SH-SY5Y (cell line): Measurements from ENCODE around the gene GPR31.

Experiments used
- GATA2 ChIP-seq: IDR thresholded peaks from 2 replicates; pipeline ENCODE4 v1.6.1; 2011; ENCODE audit warnings: mild to moderate bottlenecking, low read depth, low read length
- GATA3 ChIP-seq: IDR thresholded peaks from 2 replicates; pipeline ENCODE4 v1.6.1; 2011; ENCODE audit warnings: low read depth, mild to moderate bottlenecking, low read length, moderate library complexity

The GPR31 gene

GRCh38 chr6:167157863-167158262, at the start of gene GPR31:
Gene GPR31, minus strand, starts transcription at chr6:167157980. Its CDS starts 149 bp downstream, at chr6:167157831.
- TF ChIP-seq GATA2 (no peak), GATA3 (no peak)

- TF ChIP-seq GATA3 (no peak), GATA2 (no peak)
These were observed 49.7 kb upstream of the GPR31 start for GRCh38 chr6:167207527-167207926.

GRCh38 chr6:167200806-167201205, 43.0 kb upstream of the GPR31 start:
- TF ChIP-seq GATA3 = no peak
- no peak for TF ChIP-seq GATA2

GRCh38 chr6:167165858-167166471, 8.2 kb upstream of the GPR31 start:
- no peak for TF ChIP-seq GATA2
- TF ChIP-seq GATA3 = no peak

GRCh38 chr6:167164261-167164660, 6.5 kb upstream of the GPR31 start:
- TF ChIP-seq GATA2 (no peak), GATA3 (no peak)

GRCh38 chr6:167163476-167164011, 5.8 kb upstream of the GPR31 start:
- TF ChIP-seq GATA3 = no peak
- TF ChIP-seq GATA2 = no peak

GRCh38 chr6:167162591-167162990, 4.8 kb upstream of the GPR31 start:
- no peak for TF ChIP-seq GATA3
- TF ChIP-seq GATA2 = no peak

- TF ChIP-seq GATA2 = no peak
- TF ChIP-seq GATA3 = no peak
These were observed 4.2 kb upstream of the GPR31 start for GRCh38 chr6:167161851-167162467.

- no peak for TF ChIP-seq GATA2
- no peak for TF ChIP-seq GATA3
These were observed 366 bp downstream of the GPR31 start for GRCh38 chr6:167157414-167157813.

GRCh38 chr6:167154895-167155294, 2.9 kb downstream of the GPR31 start:
- TF ChIP-seq GATA2 = no peak
- TF ChIP-seq GATA3 = no peak

- TF ChIP-seq GATA3 (no peak), GATA2 (no peak)
These were observed 3.5 kb downstream of the GPR31 start for GRCh38 chr6:167154291-167154690.

GRCh38 chr6:167153521-167153959, 4.2 kb downstream of the GPR31 start:
- TF ChIP-seq GATA2 (no peak), GATA3 (no peak)

GRCh38 chr6:167152862-167153261, 4.9 kb downstream of the GPR31 start:
- TF ChIP-seq GATA3 (no peak), GATA2 (no peak)

- TF ChIP-seq GATA2 (no peak), GATA3 (no peak)
These were observed 6.1 kb downstream of the GPR31 start for GRCh38 chr6:167151648-167152047.

GRCh38 chr6:167150941-167151549, 6.7 kb downstream of the GPR31 start:
- no peak for TF ChIP-seq GATA3
- TF ChIP-seq GATA2 = no peak

GRCh38 chr6:167148997-167149396, 8.8 kb downstream of the GPR31 start:
- no peak for TF ChIP-seq GATA2
